22Rv1 (cell line): ENCODE results near the gene GRPEL2.

Source experiments
- H3K27ac ChIP-seq: fragments of 450-650 bp; 2 replicates; pipeline ENCODE4 v1.5.1; 2017
- ZFX ChIP-seq: fragments of 450-650 bp; IDR thresholded peaks from 2 replicates; pipeline ENCODE4 v1.6.1; 2017; ENCODE audit warnings: antibody characterized with exemption, borderline replicate concordance
- TF ChIP-seq, protein P1 (sequence below): fragments of 450-650 bp; IDR thresholded peaks from 2 replicates; pipeline ENCODE4 v1.5.1; 2017; ENCODE audit warnings: mild to moderate bottlenecking

GRPEL2 gene, protein sequence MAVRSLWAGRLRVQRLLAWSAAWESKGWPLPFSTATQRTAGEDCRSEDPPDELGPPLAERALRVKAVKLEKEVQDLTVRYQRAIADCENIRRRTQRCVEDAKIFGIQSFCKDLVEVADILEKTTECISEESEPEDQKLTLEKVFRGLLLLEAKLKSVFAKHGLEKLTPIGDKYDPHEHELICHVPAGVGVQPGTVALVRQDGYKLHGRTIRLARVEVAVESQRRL

DNA sequence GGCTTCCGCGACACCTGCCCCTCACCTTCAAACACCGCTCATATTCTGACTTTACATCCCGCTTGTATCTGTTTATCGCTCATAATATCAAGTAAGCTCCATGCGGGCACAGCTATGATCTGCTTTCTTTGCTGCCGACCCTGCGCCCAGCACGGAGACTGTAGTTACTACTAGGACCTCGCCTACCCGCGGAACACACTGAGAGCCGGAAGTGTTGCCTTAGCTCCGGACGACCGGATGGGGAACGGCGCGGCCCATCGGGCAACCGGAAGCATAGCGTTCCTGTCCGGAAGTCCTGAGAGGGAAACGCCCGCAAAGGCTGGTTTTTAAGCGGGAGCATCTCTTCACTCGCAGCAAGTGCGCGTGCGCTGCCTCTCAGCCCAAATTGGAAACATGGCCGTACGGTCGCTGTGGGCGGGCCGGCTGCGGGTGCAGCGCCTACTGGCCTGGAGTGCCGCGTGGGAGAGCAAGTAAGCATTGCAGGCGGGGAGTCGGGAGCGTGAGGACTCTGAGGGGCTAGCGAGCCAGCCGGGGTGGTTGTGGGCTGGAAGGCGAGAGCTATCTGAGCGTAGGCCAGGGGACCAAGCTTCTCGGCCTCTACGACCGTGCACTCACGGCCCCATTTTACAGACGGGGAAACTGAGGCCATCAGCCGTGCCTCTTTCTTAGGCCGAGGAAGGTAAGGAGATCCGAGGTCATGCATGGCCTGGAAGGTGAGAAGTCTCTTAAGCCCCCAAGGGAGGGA, at the start of gene GRPEL2:
Gene GRPEL2, plus strand, starts transcription at position 353 of the 745 bp plus-strand sequence. Its CDS starts 41 bp downstream, at position 394.
- no peak for TF ChIP-seq ZFX
- TF ChIP-seq, protein P1, sequence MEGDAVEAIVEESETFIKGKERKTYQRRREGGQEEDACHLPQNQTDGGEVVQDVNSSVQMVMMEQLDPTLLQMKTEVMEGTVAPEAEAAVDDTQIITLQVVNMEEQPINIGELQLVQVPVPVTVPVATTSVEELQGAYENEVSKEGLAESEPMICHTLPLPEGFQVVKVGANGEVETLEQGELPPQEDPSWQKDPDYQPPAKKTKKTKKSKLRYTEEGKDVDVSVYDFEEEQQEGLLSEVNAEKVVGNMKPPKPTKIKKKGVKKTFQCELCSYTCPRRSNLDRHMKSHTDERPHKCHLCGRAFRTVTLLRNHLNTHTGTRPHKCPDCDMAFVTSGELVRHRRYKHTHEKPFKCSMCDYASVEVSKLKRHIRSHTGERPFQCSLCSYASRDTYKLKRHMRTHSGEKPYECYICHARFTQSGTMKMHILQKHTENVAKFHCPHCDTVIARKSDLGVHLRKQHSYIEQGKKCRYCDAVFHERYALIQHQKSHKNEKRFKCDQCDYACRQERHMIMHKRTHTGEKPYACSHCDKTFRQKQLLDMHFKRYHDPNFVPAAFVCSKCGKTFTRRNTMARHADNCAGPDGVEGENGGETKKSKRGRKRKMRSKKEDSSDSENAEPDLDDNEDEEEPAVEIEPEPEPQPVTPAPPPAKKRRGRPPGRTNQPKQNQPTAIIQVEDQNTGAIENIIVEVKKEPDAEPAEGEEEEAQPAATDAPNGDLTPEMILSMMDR: no peak
- peak within 1 kb of the TSS; percentile 87 for H3K27ac ChIP-seq

DNA sequence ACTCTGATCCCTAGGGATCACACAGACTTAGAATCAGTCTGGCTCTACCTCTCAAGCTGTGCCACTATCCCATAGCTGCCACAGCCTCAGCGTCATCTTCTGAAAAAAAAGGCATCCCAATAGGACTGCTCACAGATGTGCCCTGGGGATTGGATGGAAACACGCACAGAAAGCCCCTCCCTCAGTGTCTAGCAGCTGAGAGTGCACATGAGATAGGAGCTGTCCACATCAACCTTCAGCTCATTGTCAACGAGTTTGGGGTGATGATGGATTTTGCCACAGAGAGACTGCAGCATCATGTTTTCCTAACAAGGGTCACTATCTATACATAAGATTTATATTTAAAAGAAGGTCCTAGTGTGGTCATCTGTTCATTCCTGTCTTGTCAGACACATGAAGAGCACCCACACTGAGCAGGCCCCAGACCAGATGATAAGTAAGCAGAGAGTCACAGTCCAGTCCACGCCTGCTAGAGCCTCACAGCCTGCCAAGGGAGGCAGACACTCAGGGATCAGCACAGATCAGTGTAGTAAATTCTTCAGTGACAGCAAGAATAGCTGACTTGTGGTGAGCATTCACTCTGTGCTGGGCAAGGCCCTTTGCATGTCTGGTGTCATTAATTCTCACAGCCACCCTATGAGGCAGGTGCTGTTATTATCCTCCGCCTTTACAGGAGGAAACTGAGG, 47.8 kb upstream of the GRPEL2 start:
- H3K27ac ChIP-seq: no peak overlapping the region
- TF ChIP-seq, protein P1: no peak

DNA sequence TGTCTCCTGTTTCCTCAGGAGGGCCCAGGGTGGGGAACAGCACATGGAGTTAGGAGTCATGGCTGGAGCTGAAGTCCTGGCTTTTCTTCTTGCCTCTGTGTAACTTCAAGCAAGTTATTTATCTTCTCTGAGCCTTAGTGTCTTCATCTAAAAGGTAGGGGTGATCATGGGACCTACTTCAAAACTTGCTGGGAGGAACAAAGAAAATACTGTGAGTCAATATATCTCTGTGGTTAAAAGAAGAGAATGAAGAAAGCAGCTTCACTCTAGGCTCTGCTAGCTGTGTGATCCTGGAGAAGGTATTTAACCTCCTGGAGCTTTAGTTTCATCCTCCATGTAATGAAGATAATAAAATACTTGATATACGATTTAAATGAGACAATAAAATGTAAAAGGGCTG, 47.1 kb upstream of the GRPEL2 start:
- no peak for TF ChIP-seq ZFX
- TF ChIP-seq, protein P1: no peak
- no peak overlapping the region for H3K27ac ChIP-seq

DNA sequence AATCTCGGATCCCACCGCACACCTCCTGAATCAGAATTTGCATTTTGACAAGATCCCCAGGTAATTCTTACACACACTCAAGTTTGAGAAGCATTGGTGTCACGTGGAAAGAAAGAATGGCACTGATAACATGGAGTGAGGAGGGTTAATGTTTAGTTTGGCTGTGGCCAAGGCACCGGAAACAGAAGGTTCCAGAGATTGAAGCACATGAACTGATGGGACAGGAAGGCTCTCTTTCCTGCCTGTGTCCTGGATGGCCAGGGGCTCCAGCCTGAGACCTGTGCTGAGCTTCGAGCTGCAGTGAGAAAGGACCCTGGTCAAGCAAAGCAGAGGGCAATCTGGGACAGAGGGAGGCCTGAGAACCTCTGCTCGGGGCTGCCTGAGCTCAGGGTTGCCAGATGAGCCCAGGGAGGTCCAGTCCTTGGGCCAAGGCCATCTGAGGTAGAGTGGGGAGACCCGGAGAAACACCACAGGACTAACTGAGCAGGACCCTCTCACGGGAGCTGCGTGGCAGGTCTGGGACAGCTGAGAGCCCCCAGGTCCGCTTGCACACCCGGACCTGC, 46.4 kb upstream of the GRPEL2 start:
- TF ChIP-seq, protein P1: no peak
- no peak for TF ChIP-seq ZFX
- no peak overlapping the region for H3K27ac ChIP-seq

DNA sequence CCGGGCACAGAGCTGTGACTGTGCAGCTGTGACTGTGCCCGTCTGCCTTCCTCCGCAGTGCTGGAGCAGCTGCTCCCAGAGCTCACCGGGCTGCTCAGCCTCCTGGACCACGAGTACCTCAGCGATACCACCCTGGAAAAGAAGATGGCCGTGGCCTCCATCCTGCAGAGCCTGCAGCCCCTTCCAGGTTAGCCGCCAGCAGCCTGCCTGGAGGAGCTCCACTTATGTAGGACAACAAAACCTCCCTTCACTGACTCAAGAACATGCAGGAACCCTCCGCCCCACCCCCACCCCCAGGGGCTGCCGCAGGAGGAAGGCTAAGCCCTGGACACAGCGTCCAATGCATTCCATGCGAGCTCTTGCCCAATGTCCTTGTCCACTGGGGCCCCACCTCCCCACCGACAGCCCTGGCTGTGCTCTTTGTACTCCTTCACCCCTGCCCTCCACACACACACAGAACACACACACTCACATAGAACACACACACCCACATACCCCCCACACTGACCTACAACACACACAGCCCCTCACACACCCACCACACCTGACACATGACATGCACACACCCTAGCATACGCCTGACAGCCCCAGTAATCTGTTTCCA, 45.7 kb upstream of the GRPEL2 start:
- TF ChIP-seq ZFX: no peak
- TF ChIP-seq, protein P1: no peak
- H3K27ac ChIP-seq: no peak overlapping the region

DNA sequence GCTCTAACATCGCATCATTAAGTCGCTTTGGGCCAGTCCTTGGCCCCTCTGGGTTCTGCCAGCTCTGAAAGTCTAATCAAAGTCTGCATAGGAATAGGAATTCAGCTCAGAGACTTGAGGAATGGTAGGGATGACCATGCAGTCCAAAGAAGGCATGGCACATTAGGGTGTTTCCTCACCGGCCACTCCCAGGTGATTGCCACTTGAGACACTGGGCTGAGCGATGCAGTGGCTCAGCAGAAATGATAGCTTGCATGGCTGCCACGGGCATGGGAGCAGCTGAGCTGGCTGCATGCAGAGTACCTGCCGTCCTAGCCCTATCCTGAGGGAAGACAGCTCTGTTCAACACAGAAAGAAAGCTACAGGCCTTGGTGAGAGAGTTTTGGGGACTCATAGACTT, 44.9 kb upstream of the GRPEL2 start:
- H3K27ac ChIP-seq: no peak overlapping the region
- no peak for TF ChIP-seq ZFX
- TF ChIP-seq, protein P1: no peak
